ENCODE measurements around the gene TMA7. TPM values are rescaled to one million over a fixed set of nuclear protein-coding genes. Genes with fewer than 3 reads are reported as not detected.
A peak's percentile ranks its signal among the peaks of the same experiment; 100 is the strongest.

The TMA7 gene
- total and polyA plus RNA-seq, 2 of the 13 experiments (the other 11 are each of a cell fraction or from before 2014, with no cell fraction given) = 100 to 486 TPM

GRCh38 chr3:48437812-48438211, 2.2 kb upstream of the TMA7 start (continued):
- TF ChIP-seq CENPT (CRISPR knock-in tag; IDR thresholded peaks at IDR 0.05; ENCODE audit: low read depth) (no peak), SMC3 (IDR thresholded peaks at IDR 0.05; ENCODE audit: low read length) (no peak)

- H3K79me2 ChIP-seq (ENCODE audit: insufficient read depth, low read length) = peaks cover 26% of the 10 kb centered on the region
- ATAC-seq = peak; percentile 4; the same call in 2 of the 3 replicates
- H3K27ac ChIP-seq (ENCODE audit: extremely low read length, insufficient read depth, low read length) = peak overlapping the region; percentile 73
- H3K4me1 ChIP-seq (ENCODE audit: insufficient read depth, low read length) = peaks cover 51% of the 10 kb centered on the region
- H3K27me3 ChIP-seq (ENCODE audit: control insufficient read depth in 1 of 2, insufficient read depth in 2 of 2, low read length in 2 of 2) = no peaks in the 10 kb centered on the region; a peak in 1 of 5 replicates
- under 1% methylated on average over 15 of the region's 21 CpGs for WGBS (ENCODE audit: low lambda C conversion rate)
- H3K4me3 ChIP-seq (replicated peaks in 1 of 3; ENCODE audit: insufficient read depth in 1 of 3, low read depth in 2 of 3, low read length in 3 of 3) = peak overlapping the region; percentile 90 to 95 (median 93)
- in situ Hi-C loops (cut with HindIII; ENCODE audit: extremely low pct_ligation_motif_present, low pct_unique_long_range_greater_than_20kb) = no loop called here
- no peak for FAIRE-seq
- no peak overlapping the region for H2AFZ ChIP-seq (ENCODE audit: low read length)
- no peak for DNase-seq (ENCODE audit: low spot score)
- peak overlapping the region; percentile 79 for H3K4me2 ChIP-seq (ENCODE audit: low read depth, low read length)
- intact Hi-C loops (cut with micrococcal nuclease; ENCODE audit: unreplicated experiment) = loop anchor here (1.0 kb wide), 1 partner anchor 11 kb away; no protein-coding TSS in a partner anchor
- CTCF ChIA-PET (ENCODE audit: low intra/inter-chr PET ratio, low total read pairs) = interaction anchor here (1.8 kb wide), 1 partner anchor 40 kb away, joined by 5 read pairs; no protein-coding TSS in a partner anchor
- BruUV-seq (replicated peaks) = TSS peak; percentile 78
- POLR2A ChIA-PET = interaction anchor here (1.1 to 5.8 kb wide), 12 partner anchors 10 to 276 kb away, joined by 3 to 120 read pairs (median 6); partner anchors contain the start of genes IP6K2, PLXNB1 and ZNF589
- H3K9me3 ChIP-seq (ENCODE audit: low read length) = no peaks in the 10 kb centered on the region
- H3K36me3 ChIP-seq (replicated peaks in 1 of 2; ENCODE audit: control insufficient read depth in 1 of 2, insufficient read depth in 2 of 2, low read length in 2 of 2) = peaks cover 2 to 9% of the 10 kb centered on the region in 2 experiments; a peak in 2 of 5 replicates
- peaks cover 7% of the 10 kb centered on the region for H4K20me1 ChIP-seq (ENCODE audit: insufficient read depth, low read length)
- H3K9ac ChIP-seq (ENCODE audit: insufficient read depth, low read depth, low read length) = peak overlapping the region; percentile 94
- TF ChIP-seq MEF2D (CRISPR knock-in tag; IDR thresholded peaks at IDR 0.05) (peak; percentile 4), NKX3-1 (CRISPR knock-in tag; IDR thresholded peaks at IDR 0.05) (no peak), ZBTB8A (CRISPR knock-in tag; IDR thresholded peaks at IDR 0.05; ENCODE audit: borderline replicate concordance, low read depth) (no peak), ZNF691 (CRISPR knock-in tag; IDR thresholded peaks at IDR 0.05; ENCODE audit: borderline replicate concordance, low read depth) (no peak), ZNF580 (CRISPR knock-in tag; IDR thresholded peaks at IDR 0.05; ENCODE audit: borderline replicate concordance, low read depth) (0 out of 2 replicates have a peak, but pooled peaks have one; percentile 3), SYNCRIP (IDR thresholded peaks at IDR 0.05; ENCODE audit: insufficient read depth, low read depth, low read length) (no peak), NBN (conservative IDR thresholded peaks at IDR 0.05) (no peak), KAT7 (CRISPR knock-in tag; IDR thresholded peaks at IDR 0.05; ENCODE audit: borderline replicate concordance) (peak; percentile 10), GZF1 (CRISPR knock-in tag; IDR thresholded peaks at IDR 0.05) (0 out of 2 replicates have a peak, but pooled peaks have one; percentile 39), ZNF142 (CRISPR knock-in tag; IDR thresholded peaks at IDR 0.05) (peak; percentile 5; the same call in 1 of the 2 replicates), ZNF670 (CRISPR knock-in tag; IDR thresholded peaks at IDR 0.05; ENCODE audit: borderline replicate concordance) (0 out of 2 replicates have a peak, but pooled peaks have one; percentile 15), ZBTB25 (CRISPR knock-in tag; IDR thresholded peaks at IDR 0.05) (no peak), SATB2 (CRISPR knock-in tag; IDR thresholded peaks at IDR 0.05) (no peak), HMGA1 (CRISPR knock-in tag; conservative IDR thresholded peaks at IDR 0.05) (no peak)
Measured at GRCh38 chr3:48440590-48440958, 517 bp downstream of the TMA7 start.
